Vagina (tissue), 2 donors: ENCODE data around the gene CEP170B.

ENCODE experiments used
- CTCF ChIP-seq, 3 experiments: fragments of 450-650 bp in 2 of 3; fragments of 200-600 bp in 1 of 3; sonication (generic) in 1 of 3; IDR thresholded peaks; one replicate each; pipeline ENCODE4 v1.5.1; 2017 to 2019; ENCODE audit warnings: antibody characterized with exemption in 3 of 3, mild to moderate bottlenecking in 2 of 3, moderate library complexity in 2 of 3
- POLR2A ChIP-seq, 2 donors: fragments of 450-650 bp; IDR thresholded peaks; one replicate each; pipeline ENCODE4 v1.6.1; 2017; ENCODE audit warnings: antibody characterized with exemption in 2 of 2, mild to moderate bottlenecking in 2 of 2, moderate library complexity in 2 of 2
- POLR2AphosphoS5 ChIP-seq, 2 donors: sonication (generic); formaldehyde crosslinking; IDR thresholded peaks; one replicate each; pipeline ENCODE4 v1.9.0; 2017; ENCODE audit warnings: antibody characterized with exemption in 2 of 2, mild to moderate bottlenecking in 2 of 2, low read depth in 1 of 2; ENCODE audit not compliant: insufficient read depth in 1 of 2

- TF ChIP-seq CTCF (IDR thresholded peaks at IDR 0.05) (no peak), POLR2A (IDR thresholded peaks at IDR 0.05) (no peak), POLR2AphosphoS5 (IDR thresholded peaks at IDR 0.05; ENCODE audit: insufficient read depth in 1 of 2, low read depth in 1 of 2) (no peak)
Observed at GRCh38 chr14:104889375-104889757, 24.3 kb downstream of the CEP170B start.
